GM19023 (cell line): ENCODE data around the gene CCDC7.
"Not testable (repeated sequence)": the region's sequence is repeated elsewhere in the genome, so short reads cannot be mapped to it uniquely, and the experiment has no call there.

Experiments
- ATAC-seq: cut with Tn5 transposase; IDR thresholded peaks from one replicate; pipeline ENCODE4 v1.9.1; 2021; ENCODE audit warnings: mild to moderate bottlenecking, moderate library complexity; ENCODE audit not compliant: unreplicated experiment

Gene CCDC7

GRCh38 chr10:32854435-32854834 lies 408.5 kb downstream of the CCDC7 start:
- ATAC-seq: no peak

- ATAC-seq: no peak
Measured at GRCh38 chr10:32865170-32865569, 419.2 kb downstream of the CCDC7 start.

GRCh38 chr10:32877915-32878314 lies 432.0 kb downstream of the CCDC7 start:
- no peak for ATAC-seq

GRCh38 chr10:32878646-32879045 lies 432.7 kb downstream of the CCDC7 start:
- no peak for ATAC-seq

GRCh38 chr10:32882076-32882475 lies 436.1 kb downstream of the CCDC7 start:
- ATAC-seq: no peak

- ATAC-seq: no peak
Measured at GRCh38 chr10:32887481-32887880, 441.5 kb downstream of the CCDC7 start.

GRCh38 chr10:32888161-32888927 lies 442.4 kb downstream of the CCDC7 start:
- no peak for ATAC-seq

- no peak for ATAC-seq
Measured at GRCh38 chr10:32889631-32890212, 443.8 kb downstream of the CCDC7 start.

- ATAC-seq: no peak
Measured at GRCh38 chr10:32890444-32890843, 444.5 kb downstream of the CCDC7 start.

GRCh38 chr10:32891261-32891660 lies 445.3 kb downstream of the CCDC7 start:
- ATAC-seq: no peak

GRCh38 chr10:32893434-32893833 lies 447.5 kb downstream of the CCDC7 start:
- no peak for ATAC-seq

- ATAC-seq: no peak
Measured at GRCh38 chr10:32893916-32894664, 448.1 kb downstream of the CCDC7 start.

- not testable (repeated sequence) for ATAC-seq
Measured at GRCh38 chr10:32895200-32895968, 449.4 kb downstream of the CCDC7 start.

- ATAC-seq: no peak
Measured at GRCh38 chr10:32901815-32902214, 455.9 kb downstream of the CCDC7 start.

- no peak for ATAC-seq
Measured at GRCh38 chr10:32905466-32905865, 459.5 kb downstream of the CCDC7 start.

- no peak for ATAC-seq
Measured at GRCh38 chr10:32906595-32906994, 460.7 kb downstream of the CCDC7 start.

GRCh38 chr10:32909456-32909855 lies 463.5 kb downstream of the CCDC7 start:
- ATAC-seq: no peak

GRCh38 chr10:32909970-32910369 lies 464.0 kb downstream of the CCDC7 start:
- not testable (repeated sequence) for ATAC-seq

GRCh38 chr10:32911285-32912016 lies 465.5 kb downstream of the CCDC7 start:
- ATAC-seq: no peak

GRCh38 chr10:32917817-32918216 lies 471.9 kb downstream of the CCDC7 start:
- not testable (repeated sequence) for ATAC-seq
